ENCODE results near the gene MED6. TPM values are rescaled to one million over a fixed set of nuclear protein-coding genes. Genes with fewer than 3 reads are reported as not detected.

Gene MED6
- total RNA-seq, 4 donors from 2014 or later = 23.4 to 47.2 (median 41.1) TPM

DNA sequence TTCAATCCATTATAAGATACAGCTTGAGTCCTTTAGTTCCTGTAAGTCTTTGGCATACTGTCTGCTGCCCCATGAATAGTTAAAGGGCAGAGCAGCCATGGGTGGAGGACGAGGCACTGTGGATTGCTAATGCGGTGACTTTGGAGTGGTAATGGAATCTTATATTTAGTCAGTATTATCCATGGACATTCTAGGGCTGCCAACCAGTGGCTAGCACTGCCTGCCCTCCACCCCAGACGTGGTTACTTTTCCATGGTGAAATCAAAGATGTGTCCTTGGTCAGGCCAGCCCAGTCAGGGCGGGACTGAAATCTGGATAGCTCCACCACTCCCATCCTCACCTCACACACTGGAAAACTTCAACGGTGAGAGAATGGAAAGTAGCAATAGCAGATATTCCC, 43.5 kb upstream of the MED6 start:
- Histone ChIP-seq H3K27me3 (peaks cover 0 to 50% of the 10 kb centered on the region in 2 donors), H3K27ac (peak overlapping the region in 2 of 4 donors; percentile 55 to 77), H3K9me3 (no peaks in the 10 kb centered on the region), H3K4me3 (peak overlapping the region in 1 of 4 donors; percentile 67), H3K36me3 (no peaks in the 10 kb centered on the region), H3K4me1 (peaks cover 0 to 17% (median 0%) of the 10 kb centered on the region in 4 donors)
- DNase-seq (ENCODE audit: low spot score in 2 of 2) = no peak
- 58 to 62% methylated on average over 4 to 5 of the region's 5 CpGs for WGBS, 2 donors
- no peak for TF ChIP-seq EP300 (IDR thresholded peaks at IDR 0.05)
- TF ChIP-seq, protein P1, sequence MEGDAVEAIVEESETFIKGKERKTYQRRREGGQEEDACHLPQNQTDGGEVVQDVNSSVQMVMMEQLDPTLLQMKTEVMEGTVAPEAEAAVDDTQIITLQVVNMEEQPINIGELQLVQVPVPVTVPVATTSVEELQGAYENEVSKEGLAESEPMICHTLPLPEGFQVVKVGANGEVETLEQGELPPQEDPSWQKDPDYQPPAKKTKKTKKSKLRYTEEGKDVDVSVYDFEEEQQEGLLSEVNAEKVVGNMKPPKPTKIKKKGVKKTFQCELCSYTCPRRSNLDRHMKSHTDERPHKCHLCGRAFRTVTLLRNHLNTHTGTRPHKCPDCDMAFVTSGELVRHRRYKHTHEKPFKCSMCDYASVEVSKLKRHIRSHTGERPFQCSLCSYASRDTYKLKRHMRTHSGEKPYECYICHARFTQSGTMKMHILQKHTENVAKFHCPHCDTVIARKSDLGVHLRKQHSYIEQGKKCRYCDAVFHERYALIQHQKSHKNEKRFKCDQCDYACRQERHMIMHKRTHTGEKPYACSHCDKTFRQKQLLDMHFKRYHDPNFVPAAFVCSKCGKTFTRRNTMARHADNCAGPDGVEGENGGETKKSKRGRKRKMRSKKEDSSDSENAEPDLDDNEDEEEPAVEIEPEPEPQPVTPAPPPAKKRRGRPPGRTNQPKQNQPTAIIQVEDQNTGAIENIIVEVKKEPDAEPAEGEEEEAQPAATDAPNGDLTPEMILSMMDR (IDR thresholded peaks at IDR 0.05) = no peak
- no peak for TF ChIP-seq POLR2A (IDR thresholded peaks at IDR 0.05)

- peaks cover 0 to 17% (median 0%) of the 10 kb centered on the region in 4 donors for H3K4me1 ChIP-seq
- no peak for DNase-seq (ENCODE audit: low spot score in 2 of 2)
- H3K4me3 ChIP-seq = peak overlapping the region; percentile 43 to 67 (median 65)
- no peaks in the 10 kb centered on the region for H3K36me3 ChIP-seq
- H3K9me3 ChIP-seq = no peaks in the 10 kb centered on the region
- TF ChIP-seq, protein P1 (IDR thresholded peaks at IDR 0.05) = no peak
- TF ChIP-seq POLR2A (IDR thresholded peaks at IDR 0.05) = no peak
- 6 to 27% methylated on average over 11 to 50 of the region's 51 CpGs for WGBS, 2 donors
- peaks cover 0 to 54% of the 10 kb centered on the region in 2 donors for H3K27me3 ChIP-seq
- H3K27ac ChIP-seq = peak overlapping the region in 3 of 4 donors; percentile 53 to 80 (median 77)
These were observed 42.1 kb upstream of the MED6 start for GRCh38 chr14:70642303-70643235.

GRCh38 chr14:70641548-70642302, 41.3 kb upstream of the MED6 start, which contains the start of gene TTC9:
TSS of gene TTC9 (plus strand) at chr14:70641916. CDS start at chr14:70642130, 214 bp downstream.
- H3K4me3 ChIP-seq = peak within 1 kb of the TSS; percentile 43 to 67 (median 65)
- DNase-seq (ENCODE audit: low spot score in 2 of 2) = no peak
- 0% methylated on average over 15 to 34 of the region's 105 CpGs for WGBS, 2 donors
- no peaks in the 10 kb centered on the region for H3K36me3 ChIP-seq
- TF ChIP-seq POLR2A (IDR thresholded peaks at IDR 0.05) (no peak), EP300 (IDR thresholded peaks at IDR 0.05) (no peak)
- TF ChIP-seq, protein P1 (IDR thresholded peaks at IDR 0.05) = no peak
- peaks cover 0 to 54% of the 10 kb centered on the region in 2 donors for H3K27me3 ChIP-seq
- peaks cover 0 to 17% (median 0%) of the 10 kb centered on the region in 4 donors for H3K4me1 ChIP-seq
- peak within 1 kb of the TSS in 3 of 4 donors; percentile 53 to 80 (median 77) for H3K27ac ChIP-seq
- H3K9me3 ChIP-seq = no peaks in the 10 kb centered on the region

GRCh38 chr14:70640938-70641547, 40.6 kb upstream of the MED6 start:
- no peak for TF ChIP-seq EP300 (IDR thresholded peaks at IDR 0.05)
- Histone ChIP-seq H3K4me1 (peaks cover 0 to 17% (median 0%) of the 10 kb centered on the region in 4 donors), H3K27me3 (peaks cover 0 to 54% of the 10 kb centered on the region in 2 donors), H3K36me3 (no peaks in the 10 kb centered on the region), H3K27ac (peak overlapping the region in 2 of 4 donors; percentile 54 to 77), H3K9me3 (peaks cover 0 to under 1% (median 0%) of the 10 kb centered on the region in 4 donors), H3K4me3 (peak overlapping the region; percentile 42 to 67 (median 54))
- 2% methylated on average over 20 to 27 of the region's 28 CpGs for WGBS, 2 donors
- no peak for DNase-seq (ENCODE audit: low spot score in 2 of 2)

DNA sequence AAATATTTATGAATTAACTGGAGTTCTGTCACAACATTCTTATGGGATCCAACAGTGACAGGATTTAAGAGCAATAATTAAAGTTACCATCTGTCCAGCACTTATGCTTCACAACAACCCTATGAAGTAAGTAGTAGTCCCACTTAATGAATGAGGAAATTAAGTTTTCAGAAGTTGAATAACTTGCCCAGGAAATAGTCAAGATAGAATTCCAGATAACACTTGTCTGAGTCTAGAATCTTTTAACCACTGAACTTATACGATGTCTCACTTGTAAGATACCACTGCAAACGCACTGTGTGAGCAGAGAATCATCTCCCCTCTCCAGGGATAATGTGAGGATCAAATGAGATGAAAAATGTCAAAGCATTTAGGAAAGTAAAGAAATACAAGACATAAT, 38.0 kb upstream of the MED6 start:
- H3K36me3 ChIP-seq = no peaks in the 10 kb centered on the region
- 64 to 73% methylated on average over 2 of the region's 2 CpGs for WGBS, 2 donors
- H3K4me3 ChIP-seq = no peak overlapping the region
- TF ChIP-seq, protein P1 (IDR thresholded peaks at IDR 0.05) = no peak
- TF ChIP-seq POLR2A (IDR thresholded peaks at IDR 0.05) (no peak), EP300 (IDR thresholded peaks at IDR 0.05) (no peak)
- DNase-seq (ENCODE audit: low spot score in 2 of 2) = no peak
- H3K4me1 ChIP-seq = peaks cover 0 to 17% (median 0%) of the 10 kb centered on the region in 4 donors
- H3K27me3 ChIP-seq = peaks cover 0 to 48% of the 10 kb centered on the region in 2 donors
- no peak overlapping the region for H3K27ac ChIP-seq
- peaks cover 0 to 3% (median 0%) of the 10 kb centered on the region in 4 donors for H3K9me3 ChIP-seq
